ENCODE data around the gene PTCD1. TPM values are rescaled to one million over a fixed set of nuclear protein-coding genes. Genes with fewer than 3 reads are reported as not detected.

The PTCD1 gene
- total RNA-seq, 1 donor from 2014 or later: 10.5 TPM

DNA sequence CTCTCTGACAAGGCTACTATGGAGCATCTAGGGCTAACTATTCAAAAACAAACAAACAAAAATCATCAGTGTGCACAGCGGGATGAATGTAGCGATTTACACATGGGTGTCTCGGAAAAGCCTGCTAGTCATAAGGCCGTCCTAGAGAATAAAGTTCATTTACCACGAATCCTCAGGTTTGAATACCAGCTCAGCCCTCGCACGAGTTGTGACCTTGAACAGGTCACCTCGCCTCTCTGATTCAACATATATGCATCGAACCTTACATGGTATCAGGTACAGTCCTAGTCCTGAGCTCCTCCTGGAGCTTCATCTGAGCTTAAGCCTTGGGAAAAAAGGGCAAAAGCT, 26.8 kb upstream of the PTCD1 start:
- Mint-ChIP-seq H3K4me1 (peaks cover 17% of the 10 kb centered on the region), H3K9me3 (no peaks in the 10 kb centered on the region), H3K27me3 (ENCODE audit: insufficient read depth, low read depth) (peaks cover 3% of the 10 kb centered on the region), H3K27ac (peak overlapping the region; percentile 93), H3K36me3 (peaks cover 19% of the 10 kb centered on the region), H3K4me3 (peak overlapping the region; percentile 91)
- Histone ChIP-seq H3F3A (ENCODE audit: low read depth) (peaks cover 19% of the 10 kb centered on the region), H3K79me2 (ENCODE audit: low read depth) (peaks cover 57% of the 10 kb centered on the region), H3K4me1 (peaks cover 6% of the 10 kb centered on the region), H3K27me3 (peaks cover 10% of the 10 kb centered on the region), H2AFZ (replicated peaks) (peak overlapping the region; percentile 87), H3K36me3 (no peaks in the 10 kb centered on the region), H3K4me2 (peak overlapping the region; percentile 91), H3K27ac (no peak overlapping the region), H3K4me3 (peak overlapping the region; percentile 87), H3K9ac (peak overlapping the region; percentile 90), H4K20me1 (ENCODE audit: low read depth) (peaks cover 4% of the 10 kb centered on the region), H3K9me3 (ENCODE audit: low read depth) (no peaks in the 10 kb centered on the region)
- TF ChIP-seq, protein P1, sequence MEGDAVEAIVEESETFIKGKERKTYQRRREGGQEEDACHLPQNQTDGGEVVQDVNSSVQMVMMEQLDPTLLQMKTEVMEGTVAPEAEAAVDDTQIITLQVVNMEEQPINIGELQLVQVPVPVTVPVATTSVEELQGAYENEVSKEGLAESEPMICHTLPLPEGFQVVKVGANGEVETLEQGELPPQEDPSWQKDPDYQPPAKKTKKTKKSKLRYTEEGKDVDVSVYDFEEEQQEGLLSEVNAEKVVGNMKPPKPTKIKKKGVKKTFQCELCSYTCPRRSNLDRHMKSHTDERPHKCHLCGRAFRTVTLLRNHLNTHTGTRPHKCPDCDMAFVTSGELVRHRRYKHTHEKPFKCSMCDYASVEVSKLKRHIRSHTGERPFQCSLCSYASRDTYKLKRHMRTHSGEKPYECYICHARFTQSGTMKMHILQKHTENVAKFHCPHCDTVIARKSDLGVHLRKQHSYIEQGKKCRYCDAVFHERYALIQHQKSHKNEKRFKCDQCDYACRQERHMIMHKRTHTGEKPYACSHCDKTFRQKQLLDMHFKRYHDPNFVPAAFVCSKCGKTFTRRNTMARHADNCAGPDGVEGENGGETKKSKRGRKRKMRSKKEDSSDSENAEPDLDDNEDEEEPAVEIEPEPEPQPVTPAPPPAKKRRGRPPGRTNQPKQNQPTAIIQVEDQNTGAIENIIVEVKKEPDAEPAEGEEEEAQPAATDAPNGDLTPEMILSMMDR (IDR thresholded peaks at IDR 0.05): no peak
- no peak for TF ChIP-seq EZH2 (IDR thresholded peaks at IDR 0.05)
- DNase-seq (ENCODE audit: low spot score): no peak

DNA sequence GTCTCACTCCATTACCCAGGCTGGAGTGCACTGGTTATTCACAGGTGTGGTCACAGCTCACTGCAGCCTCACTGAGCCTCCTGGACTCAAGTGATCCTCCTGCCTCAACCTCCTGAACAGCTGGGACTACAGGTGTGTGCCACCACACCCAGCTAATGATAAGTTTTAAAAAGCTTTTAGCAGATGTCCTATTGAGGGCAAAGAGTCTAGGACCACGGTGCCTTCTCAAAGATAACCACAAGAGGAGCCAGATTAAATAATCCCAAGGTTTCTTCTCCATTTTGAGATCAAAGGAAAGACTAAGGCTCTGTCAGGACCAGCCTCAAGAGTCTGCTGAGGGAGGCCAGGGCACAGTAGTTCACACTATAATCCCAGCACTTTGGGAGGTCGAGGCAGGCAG, 22.6 kb upstream of the PTCD1 start:
- DNase-seq (ENCODE audit: low spot score): no peak
- TF ChIP-seq, protein P1 (IDR thresholded peaks at IDR 0.05): no peak
- TF ChIP-seq EZH2 (IDR thresholded peaks at IDR 0.05): no peak
- no peak overlapping the region for H3K9ac ChIP-seq
- no peaks in the 10 kb centered on the region for H3K36me3 ChIP-seq
- H2AFZ ChIP-seq (replicated peaks): no peak overlapping the region
- H3K79me2 ChIP-seq (ENCODE audit: low read depth): peaks cover 85% of the 10 kb centered on the region
- H3K27ac ChIP-seq: no peak overlapping the region
- H3K4me3 ChIP-seq: no peak overlapping the region
- peaks cover 6% of the 10 kb centered on the region for H3K4me1 ChIP-seq
- H3K27ac Mint-ChIP-seq: no peak overlapping the region
- H3K27me3 Mint-ChIP-seq (ENCODE audit: insufficient read depth, low read depth): peaks cover 3% of the 10 kb centered on the region
- H3F3A ChIP-seq (ENCODE audit: low read depth): peaks cover 46% of the 10 kb centered on the region
- H3K4me1 Mint-ChIP-seq: peaks cover 18% of the 10 kb centered on the region
- H3K27me3 ChIP-seq: no peaks in the 10 kb centered on the region
- H3K9me3 ChIP-seq (ENCODE audit: low read depth): no peaks in the 10 kb centered on the region
- H3K9me3 Mint-ChIP-seq: no peaks in the 10 kb centered on the region
- H3K36me3 Mint-ChIP-seq: peaks cover 35% of the 10 kb centered on the region
- peaks cover 4% of the 10 kb centered on the region for H4K20me1 ChIP-seq (ENCODE audit: low read depth)
- H3K4me3 Mint-ChIP-seq: no peak overlapping the region
- H3K4me2 ChIP-seq: no peak overlapping the region

DNA sequence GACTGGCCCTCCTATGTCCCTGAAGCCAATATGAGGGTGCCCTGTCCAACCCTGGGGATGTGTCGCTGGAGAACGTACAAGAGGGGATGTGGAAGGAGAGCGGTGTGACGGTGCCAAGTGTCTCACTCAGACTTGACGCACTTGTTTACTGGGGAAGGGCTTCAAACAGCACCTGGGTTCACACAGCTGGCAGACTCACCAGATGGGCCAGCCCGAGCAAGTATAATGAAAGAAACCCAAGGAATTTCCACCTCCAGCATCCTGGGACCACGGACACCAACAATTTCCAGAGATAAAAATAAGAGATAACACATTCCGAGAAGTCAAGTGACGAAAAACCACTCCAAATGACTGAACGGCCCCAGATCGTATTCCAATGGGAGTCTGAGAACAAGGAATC, 22.1 kb upstream of the PTCD1 start:
- H3K27me3 ChIP-seq: no peaks in the 10 kb centered on the region
- H3F3A ChIP-seq (ENCODE audit: low read depth): peaks cover 48% of the 10 kb centered on the region
- Mint-ChIP-seq H3K4me1 (peaks cover 14% of the 10 kb centered on the region), H3K9me3 (no peaks in the 10 kb centered on the region), H3K27ac (no peak overlapping the region), H3K36me3 (peaks cover 36% of the 10 kb centered on the region), H3K27me3 (ENCODE audit: insufficient read depth, low read depth) (peaks cover 3% of the 10 kb centered on the region), H3K4me3 (no peak overlapping the region)
- H3K79me2 ChIP-seq (ENCODE audit: low read depth): peaks cover 81% of the 10 kb centered on the region
- peaks cover 6% of the 10 kb centered on the region for H3K4me1 ChIP-seq
- peaks cover 4% of the 10 kb centered on the region for H4K20me1 ChIP-seq (ENCODE audit: low read depth)
- H3K9ac ChIP-seq: no peak overlapping the region
- H3K27ac ChIP-seq: no peak overlapping the region
- DNase-seq (ENCODE audit: low spot score): no peak
- no peak for TF ChIP-seq EZH2 (IDR thresholded peaks at IDR 0.05)
- TF ChIP-seq, protein P1 (IDR thresholded peaks at IDR 0.05): no peak
- TF ChIP-seq EZH2phosphoT487 (IDR thresholded peaks at IDR 0.05): no peak
- H3K4me2 ChIP-seq: no peak overlapping the region
- H2AFZ ChIP-seq (replicated peaks): no peak overlapping the region
- H3K9me3 ChIP-seq (ENCODE audit: low read depth): no peaks in the 10 kb centered on the region
- H3K36me3 ChIP-seq: no peaks in the 10 kb centered on the region
- no peak overlapping the region for H3K4me3 ChIP-seq
